HG02798 (cell line): ENCODE results near the gene RNF138.
"Not testable (repeated sequence)": the region's sequence is repeated elsewhere in the genome, so short reads cannot be mapped to it uniquely, and the experiment has no call there.

Experiments used
- ATAC-seq: cut with Tn5 transposase; IDR thresholded peaks from one replicate; pipeline ENCODE4 v1.9.1; 2021; ENCODE audit warnings: mild to moderate bottlenecking; ENCODE audit not compliant: unreplicated experiment, poor library complexity

Gene RNF138

DNA sequence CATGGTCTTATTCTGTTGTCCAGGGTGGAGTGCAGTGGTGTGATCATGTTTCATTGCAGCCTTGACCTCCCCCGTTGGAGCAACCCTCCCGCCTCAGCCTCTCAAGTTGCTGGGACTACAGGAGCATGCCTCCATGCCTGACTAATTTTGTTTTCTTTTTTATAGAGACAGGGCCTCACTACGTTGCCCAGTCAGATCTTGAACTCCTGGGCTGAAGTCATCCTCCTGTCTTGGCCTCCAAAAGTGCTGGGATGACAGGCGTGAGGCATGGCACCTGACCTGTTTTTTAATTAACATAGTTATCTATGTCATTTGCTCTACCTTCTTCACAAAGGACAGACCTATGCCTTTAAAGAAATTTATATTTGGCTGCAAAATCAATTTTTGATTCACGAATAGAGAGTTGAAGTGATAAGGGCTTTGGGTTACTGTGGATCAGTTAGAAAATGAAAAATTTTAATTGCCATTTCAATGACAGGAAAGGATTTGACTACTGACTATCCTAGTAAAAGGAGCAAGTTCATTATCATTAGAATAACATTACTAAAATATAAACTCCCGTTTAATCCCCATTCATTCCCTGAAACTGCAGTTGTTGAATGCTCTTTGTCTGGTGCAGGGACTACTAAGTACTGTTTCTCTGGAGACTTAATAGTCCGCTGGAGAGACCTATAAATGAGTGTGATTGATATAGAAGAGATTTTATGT is 3.7 kb downstream of the RNF138 start:
- no peak for ATAC-seq

DNA sequence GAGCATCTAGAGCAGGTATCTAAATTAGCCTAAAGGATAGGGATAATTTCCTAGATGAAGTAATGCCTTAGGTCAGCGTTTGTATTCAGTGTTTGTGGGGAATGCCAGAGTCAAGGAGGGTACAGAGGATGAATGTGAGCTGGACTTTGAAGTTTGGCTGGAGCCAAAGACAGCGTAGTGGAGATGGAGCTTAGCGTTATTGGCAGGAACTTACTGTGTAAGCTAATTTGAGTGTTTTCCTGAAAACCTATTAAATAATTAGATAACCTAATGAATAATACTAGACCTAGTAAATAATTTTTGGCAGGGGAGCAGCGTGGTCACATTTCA is 4.2 kb downstream of the RNF138 start:
- ATAC-seq: no peak

DNA sequence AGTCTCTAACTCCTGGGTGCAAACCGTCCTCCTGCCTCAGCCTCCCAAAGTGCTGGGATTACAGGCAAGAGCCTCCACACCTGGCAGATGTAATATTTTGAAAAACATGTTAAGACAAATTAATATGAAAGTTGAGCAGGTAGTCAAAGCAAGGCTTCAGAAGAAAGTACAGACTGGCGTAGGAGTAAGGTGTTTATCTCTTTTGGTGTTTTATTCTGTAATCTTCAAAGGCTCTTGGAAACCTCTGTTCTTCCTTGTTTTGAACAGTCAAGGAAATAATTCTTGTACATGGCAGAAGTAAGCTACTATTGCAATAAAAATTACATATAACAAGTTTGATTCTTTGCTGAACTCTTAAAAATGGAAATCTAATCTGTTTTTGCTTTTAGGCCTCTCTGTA is 5.3 kb downstream of the RNF138 start:
- no peak for ATAC-seq

DNA sequence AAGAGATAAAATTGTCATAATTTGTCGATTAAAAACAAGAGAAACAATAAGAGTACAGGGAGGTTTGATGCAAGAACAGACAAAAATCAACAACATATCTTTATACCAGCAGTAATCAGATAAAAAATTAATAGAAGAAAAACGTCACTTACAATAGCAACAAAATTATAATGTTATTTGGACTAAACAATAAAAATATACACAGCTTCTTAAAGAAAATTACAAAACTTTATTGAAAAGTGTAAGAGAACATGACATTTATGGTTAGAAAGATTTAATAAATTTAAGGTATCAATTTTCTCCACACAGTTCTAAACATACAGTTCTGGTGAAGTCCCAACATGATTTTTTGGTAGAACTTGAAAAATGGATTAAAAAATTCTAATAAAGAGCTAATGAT is 12.8 kb downstream of the RNF138 start:
- ATAC-seq: no peak

DNA sequence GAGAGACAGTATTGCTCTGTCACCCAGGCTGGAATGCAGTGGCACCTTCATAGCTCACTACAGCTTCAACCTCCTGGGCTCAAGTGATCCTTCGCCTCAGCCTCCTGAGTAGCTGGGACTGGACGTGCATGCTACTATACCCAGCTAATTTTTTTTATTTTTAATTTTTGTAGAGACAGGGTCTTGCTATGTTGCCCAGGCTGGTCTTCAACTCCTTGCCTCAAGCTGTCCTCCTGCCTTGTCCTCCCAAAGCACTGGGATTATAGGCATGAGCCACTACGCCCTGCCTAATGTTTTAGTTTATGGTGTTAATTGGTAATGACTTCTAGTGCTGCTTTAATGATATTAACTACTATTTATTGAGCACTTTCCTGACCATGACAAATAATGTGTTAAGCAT is 18.3 kb downstream of the RNF138 start:
- ATAC-seq: no peak

DNA sequence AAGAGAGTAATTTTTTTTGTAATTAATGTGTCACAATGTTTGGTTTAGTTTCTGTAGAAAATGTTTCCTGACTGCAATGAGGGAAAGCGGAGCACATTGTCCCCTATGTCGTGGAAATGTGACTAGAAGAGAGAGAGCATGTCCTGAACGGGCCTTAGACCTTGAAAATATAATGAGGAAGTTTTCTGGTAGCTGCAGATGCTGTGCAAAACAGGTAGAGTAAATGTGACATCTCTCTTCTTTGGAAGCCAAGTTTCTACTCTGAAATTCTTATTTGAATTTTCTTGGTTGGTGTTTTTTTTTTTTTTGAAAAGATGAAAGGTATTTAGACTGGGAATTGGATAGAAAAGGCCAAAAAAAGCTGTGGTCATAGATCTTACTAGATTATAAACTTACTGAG is 20.0 kb downstream of the RNF138 start:
- ATAC-seq: no peak

DNA sequence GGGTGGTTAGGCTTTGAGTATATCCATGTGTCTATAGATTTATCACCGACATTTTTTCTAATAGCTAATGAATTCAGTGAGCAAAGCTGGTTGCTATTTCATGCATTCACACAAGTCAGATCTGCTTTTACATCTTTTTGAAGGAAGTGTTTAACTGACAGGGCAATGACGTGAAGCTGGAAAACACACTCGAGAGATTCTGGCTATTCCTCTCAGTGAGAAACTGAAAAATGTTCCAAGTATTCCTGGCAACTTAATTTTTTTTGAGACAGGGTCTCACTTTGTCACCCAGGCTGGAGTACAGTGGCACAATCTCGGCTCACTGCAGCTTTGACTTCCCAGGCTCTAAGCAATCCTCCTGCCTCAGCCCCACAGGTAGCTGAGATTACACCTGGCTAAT is 21.2 kb downstream of the RNF138 start:
- ATAC-seq: no peak

DNA sequence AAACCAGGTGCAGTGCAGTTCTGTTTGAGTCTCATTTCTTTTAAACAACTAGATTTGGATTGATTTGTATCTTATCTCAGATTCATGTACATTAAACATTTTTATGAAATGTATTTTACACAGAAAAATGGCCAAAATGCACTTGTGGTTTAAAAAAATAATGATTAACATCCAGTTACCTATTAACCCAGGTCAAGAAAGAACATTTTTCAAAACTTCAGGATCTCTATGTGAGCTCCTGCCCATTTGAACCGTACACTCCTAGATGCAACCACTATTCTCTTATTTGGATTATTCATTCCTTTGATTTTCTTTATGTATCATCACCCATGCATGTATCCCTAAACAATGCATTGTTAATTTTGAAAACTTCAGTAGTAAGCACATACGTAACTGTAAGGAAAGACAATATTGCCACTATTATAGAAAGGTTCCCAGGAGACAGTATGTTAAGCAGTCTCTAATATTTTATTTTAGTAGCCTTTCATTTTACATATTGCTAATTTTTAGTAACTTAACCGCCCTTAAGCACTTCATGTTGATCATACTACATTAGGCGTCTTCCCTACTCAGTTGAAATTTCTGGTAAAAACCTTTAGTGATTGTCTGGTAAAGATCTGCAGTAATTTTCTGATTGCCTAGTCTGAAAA is 22.7 kb downstream of the RNF138 start:
- no peak for ATAC-seq

DNA sequence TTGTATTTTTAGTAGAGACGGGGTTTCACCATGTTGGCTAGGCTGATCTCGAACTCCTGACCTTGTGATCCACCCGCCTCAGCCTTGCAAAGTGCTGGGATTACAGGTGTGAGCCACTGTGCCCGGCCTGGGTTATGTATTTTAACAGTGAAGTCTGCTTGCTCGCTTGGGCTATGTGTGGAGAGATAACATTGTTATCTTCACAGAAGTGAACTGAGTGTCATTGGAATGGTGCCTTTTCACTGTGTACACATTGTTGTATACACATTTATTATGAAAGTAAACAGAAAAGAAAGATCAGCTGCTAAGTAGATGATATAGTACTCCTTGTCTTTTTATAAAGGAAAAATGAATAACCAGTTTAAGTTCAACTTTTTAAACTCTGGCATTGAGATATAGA is 30.4 kb downstream of the RNF138 start:
- ATAC-seq: no peak

DNA sequence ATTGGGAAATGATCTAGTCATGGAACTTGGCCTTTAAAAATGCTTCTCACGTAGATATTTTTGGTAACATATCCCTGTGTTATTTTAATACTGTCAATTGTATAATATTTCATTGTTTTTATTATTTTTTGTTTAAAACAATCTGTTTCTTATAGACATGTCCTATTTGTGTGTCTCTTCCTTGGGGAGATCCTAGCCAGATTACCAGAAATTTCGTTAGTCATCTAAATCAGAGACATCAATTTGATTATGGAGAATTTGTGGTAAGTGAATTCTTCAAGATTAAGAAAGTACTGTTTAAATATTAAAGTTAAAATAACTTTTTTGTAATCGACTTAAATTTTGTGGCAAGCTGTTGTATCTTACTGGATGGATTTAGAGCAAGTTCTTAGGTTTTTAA is 34.9 kb downstream of the RNF138 start:
- no peak for ATAC-seq

DNA sequence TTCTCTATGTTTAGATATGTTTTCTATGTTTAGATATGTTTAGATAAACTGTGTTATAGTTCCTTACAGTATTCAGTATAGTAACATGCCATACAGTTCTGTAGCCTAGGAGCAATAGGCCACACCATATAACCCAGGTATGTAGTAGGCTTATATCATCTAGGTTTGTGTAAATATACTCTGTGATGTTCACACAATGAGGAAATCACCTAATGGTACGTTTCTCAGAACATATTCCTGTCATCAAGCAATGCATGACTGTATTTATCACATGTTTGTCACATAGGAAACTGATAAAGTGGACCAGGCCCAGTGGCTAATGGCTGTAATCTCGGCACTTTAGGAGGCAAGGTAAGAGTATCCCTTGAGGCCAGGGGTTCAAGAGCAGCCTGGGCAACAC is 44.0 kb downstream of the RNF138 start:
- no peak for ATAC-seq

DNA sequence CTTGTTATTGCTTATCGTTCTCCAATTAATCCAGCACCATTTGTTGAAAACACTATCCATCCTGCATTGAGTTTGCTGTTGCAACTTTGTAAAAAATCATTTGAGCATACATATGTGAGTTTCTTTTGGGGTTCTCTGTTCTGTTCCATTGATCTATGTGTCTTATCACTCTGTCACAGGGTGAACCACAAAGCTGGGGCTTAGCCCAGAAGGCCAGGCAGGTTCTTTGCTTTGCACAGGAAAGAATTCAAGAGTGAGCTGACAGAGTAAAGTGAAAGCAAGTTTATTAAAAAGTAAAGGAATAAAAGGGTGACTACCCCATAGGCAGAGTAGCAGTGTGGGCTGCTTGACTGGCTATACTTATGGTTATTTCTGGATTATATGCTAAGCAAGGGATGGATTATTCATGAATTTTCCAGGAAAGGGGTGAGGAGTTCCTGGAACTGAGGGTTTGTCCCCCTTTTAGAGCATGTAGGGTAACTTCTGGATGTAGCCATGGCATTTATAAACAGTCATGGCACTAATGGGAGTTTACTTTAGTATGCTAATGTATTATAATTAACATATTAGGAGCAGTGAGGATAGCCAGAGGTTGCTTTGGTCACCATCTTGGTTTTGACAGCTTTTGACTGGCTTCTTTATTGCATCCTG is 46.8 kb downstream of the RNF138 start:
- ATAC-seq: no peak

DNA sequence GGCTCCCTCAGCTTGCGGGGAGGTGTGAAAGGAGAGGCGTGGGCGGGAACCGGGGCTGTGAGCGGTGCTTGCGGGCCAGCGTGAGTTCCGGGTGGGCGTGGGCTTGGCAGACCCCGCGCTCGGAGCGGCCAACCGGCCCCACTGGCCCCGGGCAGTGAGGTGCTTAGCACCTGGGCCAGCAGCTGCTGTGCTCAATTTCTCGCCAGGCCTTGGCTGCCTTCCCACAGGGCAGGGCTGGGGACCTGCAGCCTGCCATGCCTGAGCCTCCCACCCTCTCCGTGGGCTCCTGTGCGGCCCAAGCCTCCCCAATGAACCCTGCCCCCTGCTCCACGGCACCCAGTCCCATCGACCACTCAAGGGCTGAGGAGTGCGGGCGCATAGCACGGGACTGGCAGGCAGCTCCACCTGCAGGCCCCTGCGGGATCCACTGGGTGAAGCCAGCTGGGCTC is 48.2 kb downstream of the RNF138 start:
- ATAC-seq: no peak

DNA sequence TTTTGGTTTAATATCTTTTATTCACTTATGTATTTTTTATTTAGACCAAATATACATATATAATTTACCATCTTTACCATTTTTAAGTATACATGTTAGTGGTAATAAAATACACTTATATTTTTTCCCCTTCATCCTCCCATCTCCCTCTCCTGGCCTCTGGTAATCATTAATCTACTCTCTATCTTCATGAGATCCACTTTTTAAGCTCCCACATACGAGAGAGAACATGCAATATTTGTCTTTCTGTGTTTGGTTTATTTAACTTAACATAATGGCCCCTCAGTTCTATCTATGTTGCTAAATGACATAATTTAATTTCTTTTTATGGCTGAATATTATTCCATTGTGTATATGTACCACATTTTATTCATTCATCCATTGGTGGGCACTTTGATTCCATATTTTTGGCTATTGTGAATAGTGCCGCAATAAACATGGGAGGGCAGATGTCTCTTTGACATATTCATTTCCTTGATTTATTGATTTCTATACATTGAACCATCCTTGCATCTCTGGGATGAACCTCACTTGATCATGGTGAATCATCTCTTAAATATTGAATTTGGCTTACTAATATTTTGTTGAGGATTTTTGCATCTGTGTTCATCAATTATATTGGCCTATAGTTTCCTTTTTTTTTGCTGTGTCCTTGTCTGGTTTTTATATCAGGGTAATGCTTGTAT is 56.7 kb downstream of the RNF138 start:
- ATAC-seq: no peak

DNA sequence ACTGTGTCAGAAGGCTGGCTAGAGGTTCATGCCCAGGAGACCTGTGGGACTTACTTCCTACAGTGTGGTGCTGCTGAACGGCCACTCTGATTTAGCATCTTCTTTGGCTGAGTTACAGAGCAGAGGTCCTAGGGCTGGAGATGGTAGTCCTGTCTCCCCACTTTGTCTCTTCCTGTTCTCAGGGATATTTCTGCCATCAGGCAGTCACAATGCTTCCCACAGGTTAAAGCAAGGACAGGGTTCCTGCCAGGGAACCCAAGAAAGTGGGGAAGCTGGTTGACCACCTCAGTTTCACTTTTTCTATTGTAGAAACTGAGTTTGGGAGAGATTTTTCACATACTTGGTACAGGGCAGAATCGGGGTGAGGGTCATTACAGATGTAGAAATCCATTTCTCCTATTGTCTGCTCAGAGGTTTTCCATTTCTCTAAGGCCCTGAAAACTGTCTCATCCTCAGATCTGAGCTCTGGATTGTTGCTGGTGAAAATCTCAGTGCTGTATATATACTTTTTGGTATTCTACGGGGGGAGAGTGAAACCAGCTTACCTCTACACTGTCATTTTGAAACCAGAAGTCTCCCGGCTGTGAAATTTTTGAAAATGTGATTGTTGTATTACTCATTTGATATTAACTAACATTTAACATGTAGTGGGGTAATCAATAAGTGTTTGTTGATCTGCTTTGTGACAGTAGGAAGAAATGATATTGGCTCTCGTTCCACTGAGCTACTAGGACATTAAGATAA is 61.2 kb downstream of the RNF138 start:
- ATAC-seq: peak; percentile 79

DNA sequence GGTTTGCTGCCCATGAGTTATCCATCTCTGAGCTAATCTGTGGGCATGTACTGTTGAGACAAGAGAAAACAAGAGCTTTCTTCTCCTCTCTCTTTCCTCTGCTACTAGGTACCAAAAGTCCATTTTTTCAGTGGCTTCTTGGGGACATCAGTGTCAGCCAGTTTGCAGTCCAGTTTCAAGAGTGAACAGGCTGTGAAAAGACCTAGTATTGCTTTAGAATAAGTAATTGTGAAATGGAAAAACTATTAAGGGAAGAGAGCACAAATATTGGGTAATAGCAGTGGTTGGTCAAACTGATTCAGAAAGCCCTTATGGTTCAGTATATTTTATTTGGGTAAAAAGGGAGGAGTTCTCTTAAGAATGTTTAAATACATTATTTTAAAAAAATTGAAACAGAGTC is 65.2 kb downstream of the RNF138 start:
- no peak for ATAC-seq

DNA sequence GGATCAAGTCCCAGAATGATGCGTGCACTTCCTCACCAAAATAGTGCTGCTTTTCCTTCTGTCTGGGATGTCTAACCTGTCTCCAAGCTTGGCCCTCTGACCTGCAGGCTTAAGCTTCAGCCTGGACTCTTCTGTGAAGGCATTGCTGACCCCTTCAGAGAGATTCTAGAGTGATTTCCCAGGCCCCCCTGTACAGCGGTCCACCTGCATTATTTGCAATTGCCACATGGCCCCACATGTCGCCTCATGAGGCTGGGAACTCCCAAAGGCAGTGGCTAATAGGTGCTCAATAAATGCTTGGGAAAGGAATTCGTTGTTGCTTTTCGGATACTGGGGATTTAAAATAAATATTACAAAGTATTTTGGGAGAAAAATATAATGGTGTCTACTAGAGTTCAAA is 65.9 kb downstream of the RNF138 start:
- ATAC-seq: no peak

DNA sequence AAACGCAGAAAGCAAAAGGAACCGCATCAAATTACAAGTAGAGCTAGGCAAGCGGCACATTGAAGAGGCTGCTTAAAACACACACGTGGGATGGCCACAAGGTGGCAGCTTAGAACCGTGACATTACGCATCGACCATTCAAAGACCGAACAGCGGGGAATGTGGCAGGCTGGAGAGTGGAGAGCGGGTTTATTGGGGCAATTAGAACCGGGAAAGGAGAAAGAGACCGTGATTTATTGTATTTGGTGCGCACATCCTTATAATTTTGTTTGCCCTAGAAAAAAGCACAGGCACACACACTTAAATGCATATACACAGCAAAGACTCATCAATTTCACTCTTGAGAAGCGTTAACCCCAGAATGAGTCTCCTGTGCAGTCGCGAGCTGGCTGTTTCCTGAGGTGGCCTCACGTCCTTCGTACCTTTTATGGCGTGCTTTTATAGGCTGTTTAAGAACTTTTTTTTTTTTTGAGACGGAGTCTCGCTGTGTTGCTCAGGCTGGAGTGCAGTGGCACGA is 66.5 kb downstream of the RNF138 start:
- peak; percentile 97 for ATAC-seq

DNA sequence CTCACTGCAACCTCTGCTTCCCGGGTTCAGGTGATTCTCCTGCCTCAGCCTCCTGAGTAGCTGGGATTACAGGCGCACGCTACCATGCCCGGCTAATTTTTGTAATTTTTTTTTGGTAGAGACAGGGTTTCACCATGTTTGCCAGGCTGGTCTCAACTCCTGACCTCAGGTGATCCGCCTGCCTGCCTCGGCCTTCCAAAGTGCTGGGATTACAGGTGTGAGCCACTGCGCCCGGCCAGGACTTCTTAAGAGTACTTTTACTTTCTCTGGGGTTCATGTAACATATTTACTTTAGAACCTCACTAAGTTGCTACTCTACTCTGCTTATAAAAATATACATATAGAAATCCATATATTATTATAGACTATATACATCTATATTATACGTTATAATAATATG is 67.0 kb downstream of the RNF138 start:
- ATAC-seq: not testable (repeated sequence)

DNA sequence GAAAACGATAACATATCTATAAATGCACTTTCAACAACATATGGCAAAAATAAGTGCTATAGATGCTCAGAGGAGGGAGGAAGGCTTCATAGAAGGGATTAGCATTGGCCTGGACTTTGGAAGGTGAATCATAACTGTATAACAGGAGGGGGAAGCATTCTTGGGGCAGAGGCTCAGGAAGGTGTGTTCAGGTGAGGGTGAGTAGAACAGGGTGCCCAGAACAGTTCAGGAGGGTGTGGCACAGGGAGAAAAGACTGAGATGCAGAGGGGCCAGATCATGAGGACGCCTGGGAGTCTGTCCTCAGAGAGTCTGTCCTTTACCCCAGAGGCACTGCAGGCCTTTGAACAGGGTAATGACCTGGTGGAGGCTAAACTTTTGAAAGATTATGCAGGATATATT is 68.9 kb downstream of the RNF138 start:
- no peak for ATAC-seq
